Measurements from ENCODE around the gene AMIGO3. TPM values are rescaled to one million over a fixed set of nuclear protein-coding genes. Genes with fewer than 3 reads are reported as not detected.

Gene AMIGO3
- total and polyA plus RNA-seq, 4 donors, result 0.11 to 1.1 TPM; not detected in 2

DNA sequence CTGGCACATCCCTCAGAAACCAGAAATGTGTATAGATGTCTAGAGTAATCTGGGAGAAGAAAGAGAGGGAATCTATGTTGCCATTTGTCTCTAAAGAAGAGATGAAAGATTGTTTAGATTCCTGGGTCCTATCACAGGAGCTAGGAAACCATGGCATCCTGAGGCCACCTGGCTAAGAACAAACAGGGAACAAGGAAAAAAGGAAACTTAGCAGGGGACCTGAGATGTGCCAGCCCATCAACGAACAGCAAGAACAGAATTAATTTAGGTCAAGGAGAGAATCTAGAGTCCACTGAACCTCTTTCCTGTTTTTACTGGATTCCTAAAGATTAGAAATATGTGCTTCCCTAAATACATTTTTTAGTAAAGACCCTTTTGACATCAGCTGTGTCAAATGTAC, 36.6 kb upstream of the AMIGO3 start:
- Histone ChIP-seq H3K9me3 (ENCODE audit: control insufficient read depth in 4 of 4, low read length in 3 of 4) (no peaks in the 10 kb centered on the region), H3K4me3 (ENCODE audit: low read depth in 1 of 3, low read length in 3 of 3) (no peak overlapping the region), H3K9ac (ENCODE audit: low read depth in 1 of 2, low read length in 2 of 2) (no peak overlapping the region), H3K27ac (ENCODE audit: low read depth in 1 of 2, low read length in 2 of 2) (no peak overlapping the region), H3K36me3 (ENCODE audit: control insufficient read depth in 4 of 4, insufficient read depth in 3 of 4, low read depth in 1 of 4, low read length in 3 of 4) (peaks cover 0 to 2% (median 0%) of the 10 kb centered on the region in 4 donors), H3K27me3 (ENCODE audit: control insufficient read depth in 4 of 4, insufficient read depth in 4 of 4, low read length in 3 of 4) (no peaks in the 10 kb centered on the region), H3K4me1 (ENCODE audit: control insufficient read depth in 4 of 4, insufficient read depth in 4 of 4, low read length in 3 of 4) (no peaks in the 10 kb centered on the region)
- TF ChIP-seq JUND (IDR thresholded peaks at IDR 0.05) (no peak), SP1 (IDR thresholded peaks at IDR 0.05) (no peak), EGR1 (IDR thresholded peaks at IDR 0.05; ENCODE audit: low read depth in 2 of 2) (no peak), NR2F2 (IDR thresholded peaks at IDR 0.05) (no peak), TAF1 (conservative IDR thresholded peaks at IDR 0.05) (no peak), HNF4G (IDR thresholded peaks at IDR 0.05) (no peak), FOXA1 (IDR thresholded peaks at IDR 0.05) (no peak), GABPA (IDR thresholded peaks at IDR 0.05 in 1 of 2, conservative IDR thresholded peaks at IDR 0.05 in 1 of 2) (no peak), RAD21 (IDR thresholded peaks at IDR 0.05) (no peak), RXRA (IDR thresholded peaks at IDR 0.05) (no peak)
- TF ChIP-seq, protein P1, sequence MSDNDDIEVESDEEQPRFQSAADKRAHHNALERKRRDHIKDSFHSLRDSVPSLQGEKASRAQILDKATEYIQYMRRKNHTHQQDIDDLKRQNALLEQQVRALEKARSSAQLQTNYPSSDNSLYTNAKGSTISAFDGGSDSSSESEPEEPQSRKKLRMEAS (IDR thresholded peaks at IDR 0.05), result no peak
- TF ChIP-seq, protein P2, sequence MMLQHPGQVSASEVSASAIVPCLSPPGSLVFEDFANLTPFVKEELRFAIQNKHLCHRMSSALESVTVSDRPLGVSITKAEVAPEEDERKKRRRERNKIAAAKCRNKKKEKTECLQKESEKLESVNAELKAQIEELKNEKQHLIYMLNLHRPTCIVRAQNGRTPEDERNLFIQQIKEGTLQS (IDR thresholded peaks at IDR 0.05), result no peak
- TF ChIP-seq, protein P3, sequence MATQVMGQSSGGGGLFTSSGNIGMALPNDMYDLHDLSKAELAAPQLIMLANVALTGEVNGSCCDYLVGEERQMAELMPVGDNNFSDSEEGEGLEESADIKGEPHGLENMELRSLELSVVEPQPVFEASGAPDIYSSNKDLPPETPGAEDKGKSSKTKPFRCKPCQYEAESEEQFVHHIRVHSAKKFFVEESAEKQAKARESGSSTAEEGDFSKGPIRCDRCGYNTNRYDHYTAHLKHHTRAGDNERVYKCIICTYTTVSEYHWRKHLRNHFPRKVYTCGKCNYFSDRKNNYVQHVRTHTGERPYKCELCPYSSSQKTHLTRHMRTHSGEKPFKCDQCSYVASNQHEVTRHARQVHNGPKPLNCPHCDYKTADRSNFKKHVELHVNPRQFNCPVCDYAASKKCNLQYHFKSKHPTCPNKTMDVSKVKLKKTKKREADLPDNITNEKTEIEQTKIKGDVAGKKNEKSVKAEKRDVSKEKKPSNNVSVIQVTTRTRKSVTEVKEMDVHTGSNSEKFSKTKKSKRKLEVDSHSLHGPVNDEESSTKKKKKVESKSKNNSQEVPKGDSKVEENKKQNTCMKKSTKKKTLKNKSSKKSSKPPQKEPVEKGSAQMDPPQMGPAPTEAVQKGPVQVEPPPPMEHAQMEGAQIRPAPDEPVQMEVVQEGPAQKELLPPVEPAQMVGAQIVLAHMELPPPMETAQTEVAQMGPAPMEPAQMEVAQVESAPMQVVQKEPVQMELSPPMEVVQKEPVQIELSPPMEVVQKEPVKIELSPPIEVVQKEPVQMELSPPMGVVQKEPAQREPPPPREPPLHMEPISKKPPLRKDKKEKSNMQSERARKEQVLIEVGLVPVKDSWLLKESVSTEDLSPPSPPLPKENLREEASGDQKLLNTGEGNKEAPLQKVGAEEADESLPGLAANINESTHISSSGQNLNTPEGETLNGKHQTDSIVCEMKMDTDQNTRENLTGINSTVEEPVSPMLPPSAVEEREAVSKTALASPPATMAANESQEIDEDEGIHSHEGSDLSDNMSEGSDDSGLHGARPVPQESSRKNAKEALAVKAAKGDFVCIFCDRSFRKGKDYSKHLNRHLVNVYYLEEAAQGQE (IDR thresholded peaks at IDR 0.05), result no peak
- TF ChIP-seq, protein P4, sequence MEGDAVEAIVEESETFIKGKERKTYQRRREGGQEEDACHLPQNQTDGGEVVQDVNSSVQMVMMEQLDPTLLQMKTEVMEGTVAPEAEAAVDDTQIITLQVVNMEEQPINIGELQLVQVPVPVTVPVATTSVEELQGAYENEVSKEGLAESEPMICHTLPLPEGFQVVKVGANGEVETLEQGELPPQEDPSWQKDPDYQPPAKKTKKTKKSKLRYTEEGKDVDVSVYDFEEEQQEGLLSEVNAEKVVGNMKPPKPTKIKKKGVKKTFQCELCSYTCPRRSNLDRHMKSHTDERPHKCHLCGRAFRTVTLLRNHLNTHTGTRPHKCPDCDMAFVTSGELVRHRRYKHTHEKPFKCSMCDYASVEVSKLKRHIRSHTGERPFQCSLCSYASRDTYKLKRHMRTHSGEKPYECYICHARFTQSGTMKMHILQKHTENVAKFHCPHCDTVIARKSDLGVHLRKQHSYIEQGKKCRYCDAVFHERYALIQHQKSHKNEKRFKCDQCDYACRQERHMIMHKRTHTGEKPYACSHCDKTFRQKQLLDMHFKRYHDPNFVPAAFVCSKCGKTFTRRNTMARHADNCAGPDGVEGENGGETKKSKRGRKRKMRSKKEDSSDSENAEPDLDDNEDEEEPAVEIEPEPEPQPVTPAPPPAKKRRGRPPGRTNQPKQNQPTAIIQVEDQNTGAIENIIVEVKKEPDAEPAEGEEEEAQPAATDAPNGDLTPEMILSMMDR (IDR thresholded peaks at IDR 0.05; ENCODE audit: low read depth, low read length, missing input control), result no peak
- TF ChIP-seq, protein P5, sequence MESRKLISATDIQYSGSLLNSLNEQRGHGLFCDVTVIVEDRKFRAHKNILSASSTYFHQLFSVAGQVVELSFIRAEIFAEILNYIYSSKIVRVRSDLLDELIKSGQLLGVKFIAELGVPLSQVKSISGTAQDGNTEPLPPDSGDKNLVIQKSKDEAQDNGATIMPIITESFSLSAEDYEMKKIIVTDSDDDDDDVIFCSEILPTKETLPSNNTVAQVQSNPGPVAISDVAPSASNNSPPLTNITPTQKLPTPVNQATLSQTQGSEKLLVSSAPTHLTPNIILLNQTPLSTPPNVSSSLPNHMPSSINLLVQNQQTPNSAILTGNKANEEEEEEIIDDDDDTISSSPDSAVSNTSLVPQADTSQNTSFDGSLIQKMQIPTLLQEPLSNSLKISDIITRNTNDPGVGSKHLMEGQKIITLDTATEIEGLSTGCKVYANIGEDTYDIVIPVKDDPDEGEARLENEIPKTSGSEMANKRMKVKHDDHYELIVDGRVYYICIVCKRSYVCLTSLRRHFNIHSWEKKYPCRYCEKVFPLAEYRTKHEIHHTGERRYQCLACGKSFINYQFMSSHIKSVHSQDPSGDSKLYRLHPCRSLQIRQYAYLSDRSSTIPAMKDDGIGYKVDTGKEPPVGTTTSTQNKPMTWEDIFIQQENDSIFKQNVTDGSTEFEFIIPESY (IDR thresholded peaks at IDR 0.05), result no peak
- DNase-seq (ENCODE audit: low spot score), result no peak
- 78% methylated on average over 1 of the region's 1 CpG for WGBS

DNA sequence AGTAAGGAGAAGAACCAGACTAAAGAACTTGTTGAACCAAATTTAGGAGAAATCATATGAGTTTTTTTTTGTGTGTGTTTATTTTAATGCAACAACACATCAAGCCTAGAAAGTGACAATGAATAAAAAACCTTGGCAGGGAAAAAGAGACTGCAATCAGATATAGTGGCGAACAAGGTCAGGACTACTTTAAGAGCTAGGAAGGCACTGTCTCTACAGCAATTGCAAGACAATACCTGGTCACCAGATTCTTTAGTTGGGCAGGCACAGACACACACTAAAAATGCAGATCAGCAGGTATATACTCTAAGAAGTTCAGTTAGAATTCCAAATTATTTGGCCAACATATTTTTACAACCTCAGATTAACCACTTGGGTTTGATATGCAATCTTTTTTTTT, 35.1 kb upstream of the AMIGO3 start:
- no peak for DNase-seq (ENCODE audit: low spot score)
- Histone ChIP-seq H3K4me3 (ENCODE audit: low read depth in 1 of 3, low read length in 3 of 3) (no peak overlapping the region), H3K9ac (ENCODE audit: low read depth in 1 of 2, low read length in 2 of 2) (no peak overlapping the region), H3K36me3 (ENCODE audit: control insufficient read depth in 4 of 4, insufficient read depth in 3 of 4, low read depth in 1 of 4, low read length in 3 of 4) (peaks cover 0 to under 1% (median 0%) of the 10 kb centered on the region in 4 donors), H3K9me3 (ENCODE audit: control insufficient read depth in 4 of 4, low read length in 3 of 4) (no peaks in the 10 kb centered on the region), H3K27me3 (ENCODE audit: control insufficient read depth in 4 of 4, insufficient read depth in 4 of 4, low read length in 3 of 4) (no peaks in the 10 kb centered on the region), H3K27ac (ENCODE audit: low read depth in 1 of 2, low read length in 2 of 2) (no peak overlapping the region), H3K4me1 (ENCODE audit: control insufficient read depth in 4 of 4, insufficient read depth in 4 of 4, low read length in 3 of 4) (peaks cover 0 to 2% (median 1%) of the 10 kb centered on the region in 4 donors)
- WGBS, result 96% methylated on average over 1 of the region's 1 CpG
- TF ChIP-seq HNF4A (conservative IDR thresholded peaks at IDR 0.05), result no peak
- TF ChIP-seq EGR1 (IDR thresholded peaks at IDR 0.05; ENCODE audit: low read depth in 2 of 2), result no peak
- TF ChIP-seq, protein P4 (IDR thresholded peaks at IDR 0.05; ENCODE audit: low read depth, low read length, missing input control), result no peak
- TF ChIP-seq, protein P5 (IDR thresholded peaks at IDR 0.05), result no peak
- no peak for TF ChIP-seq RXRA (IDR thresholded peaks at IDR 0.05)
- TF ChIP-seq JUND (IDR thresholded peaks at IDR 0.05), result no peak
- no peak for TF ChIP-seq HNF4G (IDR thresholded peaks at IDR 0.05)
- TF ChIP-seq TAF1 (conservative IDR thresholded peaks at IDR 0.05), result no peak
- TF ChIP-seq FOXA1 (IDR thresholded peaks at IDR 0.05), result no peak
